Stimulated activated naive CD8-positive, alpha-beta T cell treated with anti-CD3 and anti-CD28 coated beads, Interleukin-15, Interleukin-2, amounts not matched to agents 100 U/mL and 50 U/mL, for 24 hours (primary cell): ENCODE measurements around the gene PRELID2.

Source experiments
- ATAC-seq: fragments of 150-1000 bp; cut with Tn5 transposase; one replicate; pipeline ENCODE4 v1.10.0; 2021
- DNase-seq: peaks from one replicate; pipeline ENCODE4 v3.0.0; 2021

PRELID2 gene

GRCh38 chr5:145797336-145797735 is 37.8 kb downstream of the PRELID2 start:
- DNase-seq (no peak), ATAC-seq (no peak)

- ATAC-seq (no peak), DNase-seq (no peak)
Observed at GRCh38 chr5:145796318-145796717, 38.8 kb downstream of the PRELID2 start.

- DNase-seq (no peak), ATAC-seq (no peak)
Observed at GRCh38 chr5:145793574-145793973, 41.6 kb downstream of the PRELID2 start.

- ATAC-seq: no peak
- DNase-seq: no peak
Observed at GRCh38 chr5:145792840-145793239, 42.3 kb downstream of the PRELID2 start.

- no peak for DNase-seq
- no peak for ATAC-seq
Observed at GRCh38 chr5:145791866-145792265, 43.3 kb downstream of the PRELID2 start.

GRCh38 chr5:145787996-145788395 is 47.1 kb downstream of the PRELID2 start:
- ATAC-seq (no peak), DNase-seq (no peak)

- DNase-seq: no peak
- ATAC-seq: no peak
Observed at GRCh38 chr5:145787507-145787906, 47.6 kb downstream of the PRELID2 start.

- no peak for DNase-seq
- no peak for ATAC-seq
Observed at GRCh38 chr5:145787001-145787400, 48.1 kb downstream of the PRELID2 start.

- ATAC-seq (no peak), DNase-seq (no peak)
Observed at GRCh38 chr5:145780982-145781381, 54.2 kb downstream of the PRELID2 start.

GRCh38 chr5:145778144-145778900 is 56.8 kb downstream of the PRELID2 start:
- ATAC-seq (no peak), DNase-seq (no peak)

GRCh38 chr5:145777445-145778063 is 57.6 kb downstream of the PRELID2 start:
- no peak for ATAC-seq
- DNase-seq: no peak

- ATAC-seq (no peak), DNase-seq (no peak)
Observed at GRCh38 chr5:145776886-145777285, 58.3 kb downstream of the PRELID2 start.

GRCh38 chr5:145775893-145776444 is 59.2 kb downstream of the PRELID2 start:
- DNase-seq (no peak), ATAC-seq (no peak)

GRCh38 chr5:145775411-145775810 is 59.7 kb downstream of the PRELID2 start:
- no peak for ATAC-seq
- no peak for DNase-seq

- no peak for DNase-seq
- ATAC-seq: peak; percentile 37
Observed at GRCh38 chr5:145774442-145774841, 60.7 kb downstream of the PRELID2 start.

GRCh38 chr5:145772466-145772865 is 62.7 kb downstream of the PRELID2 start:
- ATAC-seq: no peak

GRCh38 chr5:145768863-145769262 is 66.3 kb downstream of the PRELID2 start:
- ATAC-seq (no peak), DNase-seq (no peak)

More at GRCh38 chr5:145772466-145772865, 62.7 kb downstream of the PRELID2 start:
- no peak for DNase-seq

- ATAC-seq (no peak), DNase-seq (no peak)
Observed at GRCh38 chr5:145764325-145764724, 70.8 kb downstream of the PRELID2 start.

GRCh38 chr5:145762833-145763232 is 72.3 kb downstream of the PRELID2 start:
- ATAC-seq (no peak), DNase-seq (no peak)

- DNase-seq: no peak
- ATAC-seq: no peak
Observed at GRCh38 chr5:145761254-145761653, 73.9 kb downstream of the PRELID2 start.

GRCh38 chr5:145760660-145761059 is 74.5 kb downstream of the PRELID2 start:
- ATAC-seq: no peak
- DNase-seq: no peak

- ATAC-seq (no peak), DNase-seq (no peak)
Observed at GRCh38 chr5:145752947-145753346, 82.2 kb downstream of the PRELID2 start.

GRCh38 chr5:145752534-145752933 is 82.6 kb downstream of the PRELID2 start:
- DNase-seq (no peak), ATAC-seq (no peak)

- DNase-seq (no peak), ATAC-seq (no peak)
Observed at GRCh38 chr5:145750199-145750598, 84.9 kb downstream of the PRELID2 start.
